Spleen (tissue), 7 donors: ENCODE data around the gene AHCY.
"Not testable (repeated sequence)": the region's sequence is repeated elsewhere in the genome, so short reads cannot be mapped to it uniquely, and the experiment has no call there.

Experiments
- POLR2A ChIP-seq, 3 donors: fragments of 450-650 bp; IDR thresholded peaks; one replicate each; pipeline ENCODE4 v1.5.1; 2017; ENCODE audit warnings: antibody characterized with exemption in 3 of 3, mild to moderate bottlenecking in 1 of 3
- TF ChIP-seq, protein P1 (sequence below), 11 experiments: fragments of 200-600 bp in 7 of 11; fragments of 450-650 bp in 4 of 11; sonication (generic) in 4 of 11; IDR thresholded peaks in 8 of 11; conservative IDR thresholded peaks in 3 of 11; 1 replicate in 7 of 11; 2 replicates in 4 of 11; pipeline versions ENCODE4 v1.4.0 to v1.8.0; 2016 to 2021; ENCODE audit warnings: antibody characterized with exemption in 11 of 11, inconsistent platforms in 4 of 11, mild to moderate bottlenecking in 1 of 11
- donor health status: DM: no; HTN: no; CAD: no; lungs with moderate emphysema.
- donor health status: DM: no; HTN: no; CAD: no.
- donor health status: DM: no; HTN: no; CAD: no.

DNA sequence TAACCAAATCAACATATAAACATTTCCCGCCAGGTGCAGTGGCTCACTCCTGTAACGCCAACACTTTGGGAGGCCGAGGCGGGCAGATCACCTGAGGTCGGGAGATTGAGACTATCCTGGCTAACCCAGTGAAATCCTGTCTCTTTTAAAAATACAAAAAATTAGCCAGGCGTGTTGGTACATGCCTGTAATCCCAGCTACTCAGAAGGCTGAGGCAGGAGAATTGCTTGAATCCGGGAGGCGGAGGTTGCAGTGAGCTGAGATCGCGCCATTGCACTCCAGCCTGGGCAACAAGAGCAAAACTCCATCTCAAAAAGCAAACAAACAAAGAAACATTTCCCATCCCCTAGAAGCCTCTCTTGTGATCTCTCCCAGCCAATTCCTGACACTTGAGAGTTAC is 37.6 kb upstream of the AHCY start:
- TF ChIP-seq POLR2A (IDR thresholded peaks at IDR 0.05) = not testable (repeated sequence)
- TF ChIP-seq, protein P1, sequence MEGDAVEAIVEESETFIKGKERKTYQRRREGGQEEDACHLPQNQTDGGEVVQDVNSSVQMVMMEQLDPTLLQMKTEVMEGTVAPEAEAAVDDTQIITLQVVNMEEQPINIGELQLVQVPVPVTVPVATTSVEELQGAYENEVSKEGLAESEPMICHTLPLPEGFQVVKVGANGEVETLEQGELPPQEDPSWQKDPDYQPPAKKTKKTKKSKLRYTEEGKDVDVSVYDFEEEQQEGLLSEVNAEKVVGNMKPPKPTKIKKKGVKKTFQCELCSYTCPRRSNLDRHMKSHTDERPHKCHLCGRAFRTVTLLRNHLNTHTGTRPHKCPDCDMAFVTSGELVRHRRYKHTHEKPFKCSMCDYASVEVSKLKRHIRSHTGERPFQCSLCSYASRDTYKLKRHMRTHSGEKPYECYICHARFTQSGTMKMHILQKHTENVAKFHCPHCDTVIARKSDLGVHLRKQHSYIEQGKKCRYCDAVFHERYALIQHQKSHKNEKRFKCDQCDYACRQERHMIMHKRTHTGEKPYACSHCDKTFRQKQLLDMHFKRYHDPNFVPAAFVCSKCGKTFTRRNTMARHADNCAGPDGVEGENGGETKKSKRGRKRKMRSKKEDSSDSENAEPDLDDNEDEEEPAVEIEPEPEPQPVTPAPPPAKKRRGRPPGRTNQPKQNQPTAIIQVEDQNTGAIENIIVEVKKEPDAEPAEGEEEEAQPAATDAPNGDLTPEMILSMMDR (IDR thresholded peaks at IDR 0.05 in 8 of 11, conservative IDR thresholded peaks at IDR 0.05 in 3 of 11) = not testable (repeated sequence)
